Measurements from ENCODE around the gene PAWR. TPM values are rescaled to one million over a fixed set of nuclear protein-coding genes. Genes with fewer than 3 reads are reported as not detected.
"Not testable (repeated sequence)": the region's sequence is repeated elsewhere in the genome, so short reads cannot be mapped to it uniquely, and the experiment has no call there.

The PAWR gene
- total RNA-seq, 2 experiments from 2014 or later: 4.6 to 5.3 TPM

- Mint-ChIP-seq H3K9me3 (no peaks in the 10 kb centered on the region), H3K4me3 (no peak overlapping the region), H3K36me3 (no peaks in the 10 kb centered on the region), H3K4me1 (ENCODE audit: low read depth) (no peaks in the 10 kb centered on the region), H3K27ac (no peak overlapping the region), H3K27me3 (no peaks in the 10 kb centered on the region)
- CTCF ChIA-PET: interaction anchor here (0.8 to 1.2 kb wide), 6 partner anchors 14 to 728 kb away, joined by 3 to 4 read pairs (median 3); no protein-coding TSS in a partner anchor
- intact Hi-C loops (cut with micrococcal nuclease): loop anchor here (1.0 to 2.0 kb wide), 2 partner anchors 191 to 722 kb away; no protein-coding TSS in a partner anchor
- peak; percentile 11 for DNase-seq
- POLR2A ChIA-PET: no interaction called here
Observed at GRCh38 chr12:79547735-79548609, 142.8 kb downstream of the PAWR start.

- POLR2A ChIA-PET: interaction anchor here (0.5 kb wide), 1 partner anchor 18 kb away, joined by 3 read pairs; no protein-coding TSS in a partner anchor
Observed at GRCh38 chr12:79547044-79547734, 143.6 kb downstream of the PAWR start.

GRCh38 chr12:79546466-79547043 lies 144.2 kb downstream of the PAWR start:
- Mint-ChIP-seq H3K4me3 (no peak overlapping the region), H3K27ac (no peak overlapping the region), H3K36me3 (no peaks in the 10 kb centered on the region), H3K4me1 (ENCODE audit: low read depth) (no peaks in the 10 kb centered on the region), H3K27me3 (no peaks in the 10 kb centered on the region), H3K9me3 (no peaks in the 10 kb centered on the region)
- DNase-seq: no peak
- CTCF ChIA-PET: interaction anchor here (1.1 kb wide), 2 partner anchors 15 to 192 kb away, joined by 3 read pairs; no protein-coding TSS in a partner anchor
- intact Hi-C loops (cut with micrococcal nuclease): no loop called here
- POLR2A ChIA-PET: interaction anchor here (0.5 kb wide), 1 partner anchor 17 kb away, joined by 3 read pairs; no protein-coding TSS in a partner anchor

More at GRCh38 chr12:79547044-79547734, 143.6 kb downstream of the PAWR start:
- Mint-ChIP-seq H3K27me3 (no peaks in the 10 kb centered on the region), H3K4me3 (no peak overlapping the region), H3K4me1 (ENCODE audit: low read depth) (no peaks in the 10 kb centered on the region), H3K36me3 (no peaks in the 10 kb centered on the region), H3K9me3 (no peaks in the 10 kb centered on the region), H3K27ac (no peak overlapping the region)
- CTCF ChIA-PET: interaction anchor here (1.1 kb wide), 3 partner anchors 15 to 191 kb away, joined by 3 to 4 read pairs (median 3); no protein-coding TSS in a partner anchor
- DNase-seq: no peak
- intact Hi-C loops (cut with micrococcal nuclease): no loop called here

GRCh38 chr12:79544439-79544838 lies 146.3 kb downstream of the PAWR start:
- H3K4me1 Mint-ChIP-seq (ENCODE audit: low read depth); intact Hi-C loops (cut with micrococcal nuclease); CTCF ChIA-PET; H3K4me3 Mint-ChIP-seq; H3K36me3 Mint-ChIP-seq; DNase-seq; H3K27ac Mint-ChIP-seq; H3K9me3 Mint-ChIP-seq; H3K27me3 Mint-ChIP-seq; POLR2A ChIA-PET: not testable (repeated sequence)

GRCh38 chr12:79537675-79538074 lies 153.1 kb downstream of the PAWR start:
- intact Hi-C loops (cut with micrococcal nuclease): no loop called here
- H3K36me3 Mint-ChIP-seq: no peaks in the 10 kb centered on the region
- no peaks in the 10 kb centered on the region for H3K9me3 Mint-ChIP-seq
- no peak overlapping the region for H3K27ac Mint-ChIP-seq
- POLR2A ChIA-PET: no interaction called here
- no peak overlapping the region for H3K4me3 Mint-ChIP-seq
- no peak for DNase-seq
- H3K27me3 Mint-ChIP-seq: no peaks in the 10 kb centered on the region
- no peaks in the 10 kb centered on the region for H3K4me1 Mint-ChIP-seq (ENCODE audit: low read depth)
- CTCF ChIA-PET: no interaction called here

GRCh38 chr12:79535751-79536150 lies 155.0 kb downstream of the PAWR start:
- CTCF ChIA-PET: no interaction called here
- DNase-seq: no peak
- Mint-ChIP-seq H3K4me1 (ENCODE audit: low read depth) (no peaks in the 10 kb centered on the region), H3K36me3 (no peaks in the 10 kb centered on the region), H3K9me3 (no peaks in the 10 kb centered on the region), H3K4me3 (no peak overlapping the region), H3K27me3 (no peaks in the 10 kb centered on the region), H3K27ac (no peak overlapping the region)
- intact Hi-C loops (cut with micrococcal nuclease): no loop called here
- POLR2A ChIA-PET: no interaction called here

Other genes starting within 250 kb of the PAWR start
- 10 to 100 TPM; 74.5 to 75.7 TPM for gene PPP1R12A, start 244.1 kb upstream of the PAWR start, total RNA-seq